ENCODE measurements around the gene CCR5. TPM values are rescaled to one million over a fixed set of nuclear protein-coding genes. Genes with fewer than 3 reads are reported as not detected.

Gene CCR5
- total and polyA plus RNA-seq, 2 of the 13 experiments (the other 11 are each of a cell fraction or from before 2014, with no cell fraction given), result not detected

- H3K27ac ChIP-seq (ENCODE audit: extremely low read length, insufficient read depth, low read length), result no peak overlapping the region
- H4K20me1 ChIP-seq (ENCODE audit: insufficient read depth, low read length), result no peaks in the 10 kb centered on the region
- DNase-seq (ENCODE audit: low spot score), result peak; percentile 27
- no peak overlapping the region for H2AFZ ChIP-seq (ENCODE audit: low read length)
- no peak overlapping the region for H3K4me2 ChIP-seq (ENCODE audit: low read depth, low read length)
- peak; percentile 84 for ATAC-seq
- intact Hi-C loops (cut with micrococcal nuclease; ENCODE audit: unreplicated experiment) (no loop called here), in situ Hi-C loops (cut with HindIII; ENCODE audit: extremely low pct_ligation_motif_present, low pct_unique_long_range_greater_than_20kb) (no loop called here)
- H3K4me1 ChIP-seq (ENCODE audit: insufficient read depth, low read length), result no peaks in the 10 kb centered on the region
- no peaks in the 10 kb centered on the region for H3K79me2 ChIP-seq (ENCODE audit: insufficient read depth, low read length)
- CTCF ChIA-PET (ENCODE audit: low intra/inter-chr PET ratio, low total read pairs), result interaction anchor here (2.2 kb wide), 1 partner anchor 102 kb away, joined by 16 read pairs; no protein-coding TSS in a partner anchor
- no peaks in the 10 kb centered on the region for H3K36me3 ChIP-seq (replicated peaks in 1 of 2; ENCODE audit: control insufficient read depth in 1 of 2, insufficient read depth in 2 of 2, low read length in 2 of 2)
- no peak overlapping the region for H3K4me3 ChIP-seq (replicated peaks in 1 of 3; ENCODE audit: insufficient read depth in 1 of 3, low read depth in 2 of 3, low read length in 3 of 3)
- POLR2A ChIA-PET, result no interaction called here
- 23% methylated on average over 8 of the region's 8 CpGs for WGBS (ENCODE audit: low lambda C conversion rate)
- peak; percentile 64 for FAIRE-seq
- no peak overlapping the region for H3K9ac ChIP-seq (ENCODE audit: insufficient read depth, low read depth, low read length)
- H3K27me3 ChIP-seq (ENCODE audit: control insufficient read depth in 1 of 2, insufficient read depth in 2 of 2, low read length in 2 of 2), result peaks cover 3 to 5% of the 10 kb centered on the region in 2 experiments; a peak in 4 of 5 replicates
- no peaks in the 10 kb centered on the region for H3K9me3 ChIP-seq (ENCODE audit: low read length)
- no TSS peak for BruUV-seq (replicated peaks)
- TF ChIP-seq, protein P1, sequence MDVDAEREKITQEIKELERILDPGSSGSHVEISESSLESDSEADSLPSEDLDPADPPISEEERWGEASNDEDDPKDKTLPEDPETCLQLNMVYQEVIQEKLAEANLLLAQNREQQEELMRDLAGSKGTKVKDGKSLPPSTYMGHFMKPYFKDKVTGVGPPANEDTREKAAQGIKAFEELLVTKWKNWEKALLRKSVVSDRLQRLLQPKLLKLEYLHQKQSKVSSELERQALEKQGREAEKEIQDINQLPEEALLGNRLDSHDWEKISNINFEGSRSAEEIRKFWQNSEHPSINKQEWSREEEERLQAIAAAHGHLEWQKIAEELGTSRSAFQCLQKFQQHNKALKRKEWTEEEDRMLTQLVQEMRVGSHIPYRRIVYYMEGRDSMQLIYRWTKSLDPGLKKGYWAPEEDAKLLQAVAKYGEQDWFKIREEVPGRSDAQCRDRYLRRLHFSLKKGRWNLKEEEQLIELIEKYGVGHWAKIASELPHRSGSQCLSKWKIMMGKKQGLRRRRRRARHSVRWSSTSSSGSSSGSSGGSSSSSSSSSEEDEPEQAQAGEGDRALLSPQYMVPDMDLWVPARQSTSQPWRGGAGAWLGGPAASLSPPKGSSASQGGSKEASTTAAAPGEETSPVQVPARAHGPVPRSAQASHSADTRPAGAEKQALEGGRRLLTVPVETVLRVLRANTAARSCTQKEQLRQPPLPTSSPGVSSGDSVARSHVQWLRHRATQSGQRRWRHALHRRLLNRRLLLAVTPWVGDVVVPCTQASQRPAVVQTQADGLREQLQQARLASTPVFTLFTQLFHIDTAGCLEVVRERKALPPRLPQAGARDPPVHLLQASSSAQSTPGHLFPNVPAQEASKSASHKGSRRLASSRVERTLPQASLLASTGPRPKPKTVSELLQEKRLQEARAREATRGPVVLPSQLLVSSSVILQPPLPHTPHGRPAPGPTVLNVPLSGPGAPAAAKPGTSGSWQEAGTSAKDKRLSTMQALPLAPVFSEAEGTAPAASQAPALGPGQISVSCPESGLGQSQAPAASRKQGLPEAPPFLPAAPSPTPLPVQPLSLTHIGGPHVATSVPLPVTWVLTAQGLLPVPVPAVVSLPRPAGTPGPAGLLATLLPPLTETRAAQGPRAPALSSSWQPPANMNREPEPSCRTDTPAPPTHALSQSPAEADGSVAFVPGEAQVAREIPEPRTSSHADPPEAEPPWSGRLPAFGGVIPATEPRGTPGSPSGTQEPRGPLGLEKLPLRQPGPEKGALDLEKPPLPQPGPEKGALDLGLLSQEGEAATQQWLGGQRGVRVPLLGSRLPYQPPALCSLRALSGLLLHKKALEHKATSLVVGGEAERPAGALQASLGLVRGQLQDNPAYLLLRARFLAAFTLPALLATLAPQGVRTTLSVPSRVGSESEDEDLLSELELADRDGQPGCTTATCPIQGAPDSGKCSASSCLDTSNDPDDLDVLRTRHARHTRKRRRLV (CRISPR knock-in tag; IDR thresholded peaks at IDR 0.05), result no peak
- TF ChIP-seq, protein P2, sequence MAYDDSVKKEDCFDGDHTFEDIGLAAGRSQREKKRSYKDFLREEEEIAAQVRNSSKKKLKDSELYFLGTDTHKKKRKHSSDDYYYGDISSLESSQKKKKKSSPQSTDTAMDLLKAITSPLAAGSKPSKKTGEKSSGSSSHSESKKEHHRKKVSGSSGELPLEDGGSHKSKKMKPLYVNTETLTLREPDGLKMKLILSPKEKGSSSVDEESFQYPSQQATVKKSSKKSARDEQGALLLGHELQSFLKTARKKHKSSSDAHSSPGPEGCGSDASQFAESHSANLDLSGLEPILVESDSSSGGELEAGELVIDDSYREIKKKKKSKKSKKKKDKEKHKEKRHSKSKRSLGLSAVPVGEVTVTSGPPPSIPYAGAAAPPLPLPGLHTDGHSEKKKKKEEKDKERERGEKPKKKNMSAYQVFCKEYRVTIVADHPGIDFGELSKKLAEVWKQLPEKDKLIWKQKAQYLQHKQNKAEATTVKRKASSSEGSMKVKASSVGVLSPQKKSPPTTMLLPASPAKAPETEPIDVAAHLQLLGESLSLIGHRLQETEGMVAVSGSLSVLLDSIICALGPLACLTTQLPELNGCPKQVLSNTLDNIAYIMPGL (CRISPR knock-in tag; IDR thresholded peaks at IDR 0.05; ENCODE audit: borderline replicate concordance in 1 of 2, low read depth in 1 of 2), result no peak
- TF ChIP-seq, protein P3, sequence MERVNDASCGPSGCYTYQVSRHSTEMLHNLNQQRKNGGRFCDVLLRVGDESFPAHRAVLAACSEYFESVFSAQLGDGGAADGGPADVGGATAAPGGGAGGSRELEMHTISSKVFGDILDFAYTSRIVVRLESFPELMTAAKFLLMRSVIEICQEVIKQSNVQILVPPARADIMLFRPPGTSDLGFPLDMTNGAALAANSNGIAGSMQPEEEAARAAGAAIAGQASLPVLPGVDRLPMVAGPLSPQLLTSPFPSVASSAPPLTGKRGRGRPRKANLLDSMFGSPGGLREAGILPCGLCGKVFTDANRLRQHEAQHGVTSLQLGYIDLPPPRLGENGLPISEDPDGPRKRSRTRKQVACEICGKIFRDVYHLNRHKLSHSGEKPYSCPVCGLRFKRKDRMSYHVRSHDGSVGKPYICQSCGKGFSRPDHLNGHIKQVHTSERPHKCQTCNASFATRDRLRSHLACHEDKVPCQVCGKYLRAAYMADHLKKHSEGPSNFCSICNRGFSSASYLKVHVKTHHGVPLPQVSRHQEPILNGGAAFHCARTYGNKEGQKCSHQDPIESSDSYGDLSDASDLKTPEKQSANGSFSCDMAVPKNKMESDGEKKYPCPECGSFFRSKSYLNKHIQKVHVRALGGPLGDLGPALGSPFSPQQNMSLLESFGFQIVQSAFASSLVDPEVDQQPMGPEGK (CRISPR knock-in tag; IDR thresholded peaks at IDR 0.05), result no peak
- no peak for TF ChIP-seq NFIC (IDR thresholded peaks at IDR 0.05; ENCODE audit: low read length)
- no peak for TF ChIP-seq KMT2B (CRISPR knock-in tag; IDR thresholded peaks at IDR 0.05)
- peak; percentile 75 for TF ChIP-seq STAG1 (CRISPR knock-in tag; IDR thresholded peaks at IDR 0.05)
- no peak for TF ChIP-seq TOPORS (CRISPR knock-in tag; IDR thresholded peaks at IDR 0.05)
- no peak for TF ChIP-seq FOSL1 (CRISPR knock-in tag; IDR thresholded peaks at IDR 0.05; ENCODE audit: borderline replicate concordance)
- TF ChIP-seq RAD21 (CRISPR knock-in tag; IDR thresholded peaks at IDR 0.05), result peak; percentile 28; the same call in 1 of the 2 replicates
- no peak for TF ChIP-seq DMAP1 (CRISPR knock-in tag; IDR thresholded peaks at IDR 0.05)
- TF ChIP-seq KLF15 (CRISPR knock-in tag; IDR thresholded peaks at IDR 0.05; ENCODE audit: borderline replicate concordance), result no peak
- no peak for TF ChIP-seq SOX13 (IDR thresholded peaks at IDR 0.05)
- TF ChIP-seq SOX13 (CRISPR knock-in tag; conservative IDR thresholded peaks at IDR 0.05 in 1 of 2, IDR thresholded peaks at IDR 0.05 in 1 of 2), result no peak
- TF ChIP-seq MLLT10 (CRISPR knock-in tag; IDR thresholded peaks at IDR 0.05), result no peak
- TF ChIP-seq ZNF737 (CRISPR knock-in tag; IDR thresholded peaks at IDR 0.05; ENCODE audit: borderline replicate concordance), result no peak
- no peak for TF ChIP-seq ZNF883 (CRISPR knock-in tag; IDR thresholded peaks at IDR 0.05; ENCODE audit: not compliant biosample characterization)
Measured at GRCh38 chr3:46378426-46378942, 7.7 kb downstream of the CCR5 start.
